ENCODE data around the gene ADCY5.

DNA sequence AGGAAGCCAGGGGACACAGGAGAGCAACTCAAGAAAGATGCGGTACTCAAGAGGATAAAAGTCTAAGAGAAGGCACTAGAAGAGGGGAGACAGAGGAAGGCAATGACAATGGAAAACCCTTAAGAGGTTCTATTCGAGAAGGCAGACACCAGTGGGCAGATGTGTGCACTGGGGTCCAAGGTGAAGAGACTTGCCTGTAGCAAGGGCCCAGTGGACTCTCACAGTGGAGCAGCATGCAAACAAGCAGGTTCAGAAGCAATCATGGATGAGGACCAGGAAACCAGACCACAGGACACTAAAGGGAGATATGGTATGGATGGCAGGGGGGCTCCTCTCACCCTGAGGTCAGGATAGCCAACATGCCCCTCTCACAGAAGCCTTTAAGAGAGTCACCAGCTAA, 2.7 kb downstream of the ADCY5 start:
- TF ChIP-seq ZNF274 (IDR thresholded peaks at IDR 0.05; ENCODE audit: low read depth, low read length) (no peak), SUZ12 (IDR thresholded peaks at IDR 0.05; ENCODE audit: extremely low read depth, insufficient read depth, insufficient read length) (no peak)

All from NT2/D1 (cell line).